SW480 (cell line): ENCODE measurements around the gene TLK1.
"Not testable (repeated sequence)": the region's sequence is repeated elsewhere in the genome, so short reads cannot be mapped to it uniquely, and the experiment has no call there.

Experiments
- DNase-seq: peaks from one replicate; pipeline ENCODE4 v3.0.0-alpha.2; 2016; ENCODE audit warnings: low spot score

TLK1 gene

DNA sequence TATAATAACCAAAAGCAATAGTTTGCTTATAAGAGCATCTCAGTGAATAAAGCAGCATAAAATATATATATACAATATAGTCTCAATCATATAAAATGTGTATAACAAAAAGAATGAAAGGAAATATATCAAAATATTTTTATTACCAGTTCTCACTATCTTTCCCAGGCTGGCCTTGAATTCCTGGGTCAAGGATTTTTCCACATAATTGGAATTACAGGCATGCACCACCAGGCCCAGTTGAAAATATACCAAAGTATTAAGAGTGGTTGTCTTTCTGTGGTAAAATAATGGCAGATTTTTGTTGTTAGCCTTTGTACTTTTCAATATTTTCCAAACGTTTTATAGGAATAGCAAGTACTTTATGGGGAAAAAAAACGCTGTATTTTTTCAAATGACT is 8.6 kb upstream of the TLK1 start:
- DNase-seq = no peak

DNA sequence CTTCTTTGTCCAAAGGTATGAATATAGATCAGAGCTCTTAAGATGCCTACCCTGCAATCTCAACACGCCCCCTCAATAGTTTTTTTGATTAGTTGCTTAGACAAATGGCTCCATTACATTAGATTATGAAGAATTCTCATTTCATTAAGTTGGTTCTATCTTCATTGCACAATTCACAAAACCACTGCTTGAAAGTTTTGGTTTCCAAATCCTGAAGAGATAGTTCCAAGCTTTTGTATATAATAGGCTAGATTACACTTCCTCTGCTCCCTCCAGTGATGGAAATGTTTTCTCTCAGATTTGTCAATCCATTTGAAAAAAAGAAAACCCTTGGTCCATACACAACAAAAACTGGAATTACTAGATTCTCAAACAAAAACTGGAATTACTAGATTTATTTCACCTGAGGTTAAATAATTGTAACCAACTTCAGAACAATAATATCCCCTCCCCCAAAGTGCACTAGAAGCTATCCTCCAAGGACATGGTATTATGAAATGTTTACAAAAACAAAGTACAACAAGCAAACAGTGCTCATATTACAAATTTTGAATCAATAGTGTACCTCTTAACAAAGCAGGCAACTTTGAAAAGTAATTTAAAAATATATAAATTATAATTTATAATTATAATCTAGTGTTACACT is 6.8 kb upstream of the TLK1 start:
- no peak for DNase-seq

DNA sequence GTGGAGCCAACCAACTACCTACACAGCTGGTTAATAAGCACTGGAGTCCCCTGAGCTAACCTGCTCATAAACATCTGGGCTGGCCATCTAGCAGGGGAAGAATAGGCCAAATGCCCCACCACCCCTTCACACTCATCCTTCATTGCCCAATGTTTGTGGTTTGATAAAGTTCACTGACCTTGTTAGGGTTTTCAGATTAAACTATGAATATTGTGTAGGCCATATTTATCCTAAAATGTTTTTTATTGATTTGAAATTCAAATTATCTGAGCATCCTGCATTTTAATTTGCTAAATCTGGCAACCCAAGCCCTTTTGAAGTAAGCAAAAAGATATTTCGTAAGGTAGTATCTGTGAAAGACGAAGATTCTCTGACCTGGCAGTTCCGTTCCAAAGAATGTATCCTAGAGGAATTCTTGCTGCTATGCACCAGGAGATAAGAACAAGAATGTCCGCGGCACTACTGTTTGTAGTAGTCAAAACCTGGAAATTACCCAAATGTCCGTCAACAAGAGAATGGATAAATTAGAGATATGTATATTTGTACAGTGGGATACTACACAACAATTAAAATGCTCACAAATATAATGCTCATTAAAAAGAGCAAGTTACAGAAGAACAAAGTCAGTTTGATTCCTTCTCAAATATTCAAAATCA is 5.8 kb upstream of the TLK1 start:
- DNase-seq = no peak

DNA sequence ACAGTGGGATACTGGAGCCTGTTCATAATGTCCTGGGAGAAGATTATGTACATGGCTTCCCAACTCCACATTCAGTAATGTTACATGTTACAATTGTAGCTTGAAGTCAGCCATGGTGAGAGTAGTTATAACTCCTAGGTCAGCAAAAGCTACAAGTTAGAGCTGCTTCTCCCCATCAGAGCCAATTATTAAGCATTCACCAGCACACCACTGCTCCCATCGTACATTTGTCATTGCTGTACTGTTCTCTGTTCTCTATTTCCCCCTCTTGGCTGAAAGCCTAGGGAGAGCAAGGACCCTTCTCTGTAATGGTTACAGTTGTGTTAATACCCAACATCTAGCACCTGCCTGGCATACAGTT is 5.3 kb upstream of the TLK1 start:
- no peak for DNase-seq

DNA sequence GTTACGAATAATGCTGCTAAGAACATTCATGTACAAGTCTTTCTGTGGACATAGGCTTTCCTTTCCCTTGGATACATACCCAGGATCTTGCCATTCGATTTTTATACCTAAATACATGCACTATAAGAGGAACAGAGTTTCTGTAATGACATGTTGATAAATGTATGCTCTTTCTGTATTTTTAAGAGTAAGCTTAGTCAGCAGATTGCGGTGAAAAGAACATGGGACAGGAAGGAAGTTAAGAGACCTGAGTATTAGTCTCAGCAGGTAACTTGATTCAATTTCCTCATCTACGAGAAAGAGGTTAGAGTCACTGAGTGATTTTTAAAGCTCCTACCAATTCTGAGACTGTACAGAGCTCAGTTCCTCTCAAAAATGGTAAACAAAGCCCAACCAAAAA is 2.6 kb upstream of the TLK1 start:
- no peak for DNase-seq

DNA sequence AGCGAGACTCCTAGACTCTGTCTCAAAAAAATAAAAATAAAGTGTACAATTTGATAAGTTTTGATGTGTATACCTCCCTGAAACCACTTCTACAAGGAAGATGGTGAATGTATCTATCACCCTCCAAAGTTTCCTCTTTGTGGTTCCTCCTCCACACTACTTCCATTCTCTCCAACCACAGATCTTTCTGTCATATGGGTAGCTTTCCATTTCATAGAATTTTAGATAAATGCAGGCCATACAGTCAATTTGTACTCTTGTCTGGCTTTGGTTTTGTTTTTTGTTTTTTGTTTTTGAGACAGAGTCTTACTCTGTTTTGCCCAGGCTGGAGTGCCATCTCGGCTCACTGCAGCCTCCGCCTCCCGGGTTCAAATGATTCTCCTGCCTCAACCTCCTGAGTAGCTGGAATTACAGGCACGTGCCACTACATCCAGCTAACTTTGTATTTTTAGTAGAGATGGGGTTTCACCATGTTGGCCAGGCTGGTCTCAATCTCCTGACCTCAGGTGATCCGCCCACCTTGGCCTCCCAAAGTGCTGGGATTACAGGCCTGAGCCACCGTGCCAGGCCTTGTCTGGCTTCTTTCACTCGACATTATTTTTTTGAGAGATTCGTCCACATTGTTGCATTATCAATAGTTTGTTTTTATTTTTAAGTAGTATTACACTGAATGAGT is 2.0 kb upstream of the TLK1 start:
- DNase-seq = not testable (repeated sequence)

DNA sequence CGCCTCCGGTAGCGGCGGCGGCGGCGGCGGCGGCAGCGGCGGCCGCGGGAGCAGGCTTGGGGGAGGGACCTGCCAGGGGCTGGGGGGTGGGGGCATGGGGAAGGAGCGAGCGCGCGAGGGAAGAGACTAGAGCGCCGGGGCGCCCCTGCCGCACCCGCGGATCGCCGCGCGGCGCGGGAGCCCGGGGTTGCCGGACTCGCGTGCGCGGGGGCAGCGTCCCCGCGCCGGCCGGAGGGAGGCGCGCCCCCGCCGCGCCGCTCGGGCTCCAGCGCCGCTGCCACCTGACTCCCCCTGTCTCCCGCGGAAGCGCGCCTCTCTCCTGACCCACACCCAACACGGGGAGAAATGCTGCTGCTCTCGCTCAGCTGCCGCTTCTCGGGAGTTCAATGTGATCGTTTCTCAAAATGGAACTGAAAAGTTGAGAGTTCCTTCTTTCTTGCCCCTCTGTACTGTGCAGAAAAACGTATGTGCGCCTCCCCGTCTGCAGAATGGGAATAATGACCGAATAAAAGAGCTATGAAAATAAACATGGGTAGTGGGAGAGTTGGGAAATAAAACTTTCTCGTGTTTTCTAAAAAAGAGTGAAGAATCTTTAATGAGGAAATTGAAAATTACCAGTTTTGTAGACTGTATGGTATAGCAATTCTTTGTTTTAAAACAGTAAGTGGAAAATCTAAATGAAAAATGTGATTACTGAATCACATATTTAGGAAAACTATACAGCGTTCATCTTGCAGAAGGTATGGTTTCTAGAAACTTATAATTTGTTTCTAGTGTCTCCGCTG is 455 bp upstream of the TLK1 start:
- peak; percentile 85 for DNase-seq

DNA sequence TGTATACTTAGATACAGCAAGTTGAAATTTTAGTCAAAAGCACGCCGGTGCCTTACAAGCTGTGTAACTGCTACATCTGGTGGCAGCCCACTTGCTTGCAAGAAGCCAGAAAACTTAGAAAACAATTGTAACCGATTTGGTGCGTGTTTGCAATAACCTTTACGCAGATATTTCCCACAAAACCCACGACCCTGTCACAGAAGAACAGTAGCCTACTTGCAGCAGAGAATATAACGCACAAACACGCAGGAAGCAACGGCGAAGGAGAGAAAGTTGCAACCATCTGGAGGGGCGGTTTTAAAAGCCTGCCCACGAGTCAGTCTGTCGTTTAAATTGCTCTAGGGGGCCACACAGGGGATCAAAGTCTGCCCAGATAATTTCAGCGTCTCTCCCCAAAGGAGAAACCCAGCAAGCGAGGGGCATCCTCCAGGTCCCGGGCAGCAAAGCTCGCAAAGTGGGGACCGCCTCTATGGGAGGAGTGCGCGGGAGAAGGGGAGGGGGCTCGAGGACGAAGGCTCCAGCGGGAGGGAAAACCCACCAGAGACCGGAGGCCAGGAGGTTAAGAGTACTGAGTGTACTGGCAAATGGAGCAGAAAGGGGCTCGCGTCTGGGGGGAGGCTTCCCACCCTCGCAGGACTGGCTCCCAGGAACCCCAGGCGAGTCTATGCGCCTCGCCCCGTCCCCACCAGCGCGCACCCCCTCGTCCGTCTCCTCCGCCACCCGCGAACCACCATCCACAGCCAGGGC is 1.1 kb downstream of the TLK1 start:
- DNase-seq = peak; percentile 32

DNA sequence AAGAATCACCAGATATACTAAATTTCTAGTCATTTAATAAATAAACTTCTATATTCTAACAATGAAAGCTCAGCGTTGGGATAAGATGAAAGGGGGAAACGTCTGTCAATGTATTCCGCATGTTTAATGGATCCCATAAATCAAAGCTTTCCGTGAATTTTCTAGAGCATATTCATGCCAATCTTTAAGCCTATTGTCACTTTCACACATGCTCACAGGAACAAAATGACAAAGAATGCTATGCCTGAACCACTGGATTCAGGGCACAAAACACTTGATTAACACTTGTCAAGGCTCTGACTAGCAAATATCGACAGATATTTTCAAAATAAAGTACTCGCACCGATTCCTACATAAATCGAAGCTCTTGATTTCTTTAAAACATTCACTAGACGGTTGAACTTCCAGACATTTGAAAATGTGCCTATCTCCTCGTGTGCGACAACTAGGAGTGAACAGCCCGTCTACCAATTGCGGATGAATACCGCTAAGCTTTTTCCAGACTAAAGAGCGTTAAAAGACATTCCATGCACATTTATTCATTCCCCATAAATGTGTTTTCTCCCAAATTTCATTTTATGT is 1.8 kb downstream of the TLK1 start:
- DNase-seq = peak; percentile 24

DNA sequence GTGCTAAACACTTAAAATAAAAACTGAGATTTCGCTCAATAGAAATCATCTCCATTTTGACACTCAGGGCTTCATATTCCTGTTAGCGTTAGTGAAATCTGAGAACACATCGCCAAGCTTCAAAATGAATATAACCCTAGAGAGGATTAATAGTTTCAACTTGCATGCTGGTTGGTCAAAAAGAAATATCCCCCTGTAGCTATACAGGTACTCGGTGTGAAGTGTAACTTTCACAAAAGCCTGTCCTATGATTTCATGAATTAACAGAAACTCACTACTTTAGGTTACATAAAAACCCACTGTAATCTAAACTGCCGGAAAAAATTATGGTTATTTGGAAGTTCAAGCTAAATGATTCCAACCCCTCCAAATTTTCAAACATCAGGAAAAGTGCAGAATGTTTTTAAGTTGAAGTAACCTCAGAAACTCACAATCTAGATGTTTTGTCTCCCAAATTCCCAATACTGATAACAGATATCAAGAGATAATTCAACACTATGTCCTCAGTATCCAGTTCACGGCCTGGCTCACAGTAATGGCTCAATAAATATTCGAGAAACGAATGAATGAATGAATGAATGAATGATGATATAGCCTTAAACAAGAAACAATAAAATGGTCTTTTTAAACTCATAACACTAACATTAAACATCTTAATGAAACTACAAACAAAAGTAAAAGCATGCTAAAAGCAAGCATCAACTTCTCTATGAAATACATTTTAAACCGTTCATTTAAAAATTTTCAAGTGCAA is 2.5 kb downstream of the TLK1 start:
- no peak for DNase-seq

DNA sequence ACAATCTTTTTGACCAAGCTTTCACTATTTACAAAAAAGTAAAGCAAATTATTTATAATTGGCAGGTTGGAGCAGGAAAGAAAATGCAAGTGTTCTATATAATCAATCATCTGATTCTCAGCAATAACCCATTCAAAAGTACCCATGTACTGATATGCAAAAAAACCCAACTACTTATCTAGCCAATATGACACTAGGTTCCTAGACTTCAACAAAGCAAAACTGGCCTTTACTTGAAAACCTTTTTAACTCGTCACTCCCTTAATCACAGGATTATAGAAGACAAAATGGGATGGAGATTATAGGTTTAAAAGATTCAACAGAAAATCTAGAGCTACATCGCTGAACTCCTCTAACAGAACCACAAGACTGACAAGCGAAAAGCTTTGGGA is 3.6 kb downstream of the TLK1 start:
- no peak for DNase-seq

DNA sequence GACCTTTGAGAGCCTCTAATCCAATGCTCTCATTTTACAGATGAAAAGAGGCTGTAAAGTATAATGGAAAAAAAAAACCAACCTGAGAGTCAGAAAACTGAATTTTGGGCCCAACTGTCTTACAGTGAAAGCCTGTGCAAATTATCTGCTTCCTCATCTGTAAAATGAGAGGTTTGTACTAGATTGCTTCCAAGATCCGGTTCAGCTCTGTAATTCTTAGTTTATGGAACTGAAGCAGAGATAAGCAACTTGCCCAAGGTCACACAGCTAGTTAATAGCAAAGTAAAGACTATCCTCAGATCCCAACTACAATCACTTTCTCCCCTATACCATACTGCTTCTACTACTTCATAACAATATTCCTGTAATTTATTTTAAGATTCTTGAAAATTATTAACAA is 6.3 kb downstream of the TLK1 start:
- DNase-seq = no peak

DNA sequence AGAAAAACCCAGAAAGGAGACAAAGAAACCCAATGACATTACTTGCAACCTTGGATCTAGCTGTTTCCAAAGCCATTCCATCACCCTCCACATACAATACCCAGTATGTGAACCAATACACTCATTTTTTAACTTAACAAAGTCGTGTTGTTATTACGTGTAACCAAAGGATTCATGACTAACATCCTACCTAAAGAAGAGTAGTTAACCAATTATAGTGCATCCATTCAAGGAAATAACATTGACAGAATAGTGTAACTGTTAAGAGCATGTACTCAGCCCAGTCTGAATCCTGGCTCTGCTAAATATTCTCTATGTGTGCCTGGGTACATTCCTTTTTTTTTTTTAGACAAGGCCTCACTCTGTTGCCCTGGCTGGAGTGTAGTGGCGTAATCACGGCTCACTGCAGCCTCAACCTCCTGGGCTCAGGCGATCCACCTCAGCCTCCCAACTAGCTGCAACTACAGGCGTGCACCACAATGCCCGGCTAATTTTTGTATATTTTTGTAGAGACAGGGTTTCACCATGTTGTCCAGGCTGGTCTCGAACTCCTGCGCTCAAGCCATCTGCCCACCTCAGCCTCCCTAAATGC is 9.9 kb downstream of the TLK1 start:
- DNase-seq = no peak

DNA sequence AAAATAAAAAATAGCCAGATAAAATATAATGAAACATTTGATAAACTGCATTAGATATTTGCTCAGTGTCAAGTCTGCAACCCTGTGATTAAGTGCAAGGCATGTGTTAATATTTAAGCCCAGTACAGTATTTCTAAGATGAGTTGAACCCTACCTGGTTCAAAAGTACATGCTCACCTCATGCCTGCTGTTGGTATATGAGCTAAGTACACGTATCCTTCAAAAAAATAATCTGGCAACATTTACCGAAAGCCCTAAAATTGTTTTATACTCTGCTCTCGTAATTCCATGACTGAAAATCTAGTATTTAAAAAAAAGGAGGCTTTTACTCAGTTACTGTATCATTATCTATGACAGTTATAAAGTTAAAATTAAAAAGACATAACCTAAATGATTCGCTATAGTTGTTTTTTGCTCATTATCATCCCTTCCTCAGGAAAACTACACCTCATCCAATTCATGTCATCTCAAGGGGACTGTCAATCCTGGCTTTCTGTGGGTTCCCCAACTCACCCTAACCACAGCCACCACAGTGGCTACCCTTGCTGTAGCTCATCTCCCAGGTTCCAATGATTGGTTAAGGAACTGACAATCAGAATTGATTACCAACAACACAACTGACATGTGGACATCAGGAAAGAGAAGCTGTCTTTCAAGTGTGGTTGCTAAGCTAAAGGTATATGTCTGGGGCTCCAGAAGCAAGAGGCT is 10.6 kb downstream of the TLK1 start:
- no peak for DNase-seq

DNA sequence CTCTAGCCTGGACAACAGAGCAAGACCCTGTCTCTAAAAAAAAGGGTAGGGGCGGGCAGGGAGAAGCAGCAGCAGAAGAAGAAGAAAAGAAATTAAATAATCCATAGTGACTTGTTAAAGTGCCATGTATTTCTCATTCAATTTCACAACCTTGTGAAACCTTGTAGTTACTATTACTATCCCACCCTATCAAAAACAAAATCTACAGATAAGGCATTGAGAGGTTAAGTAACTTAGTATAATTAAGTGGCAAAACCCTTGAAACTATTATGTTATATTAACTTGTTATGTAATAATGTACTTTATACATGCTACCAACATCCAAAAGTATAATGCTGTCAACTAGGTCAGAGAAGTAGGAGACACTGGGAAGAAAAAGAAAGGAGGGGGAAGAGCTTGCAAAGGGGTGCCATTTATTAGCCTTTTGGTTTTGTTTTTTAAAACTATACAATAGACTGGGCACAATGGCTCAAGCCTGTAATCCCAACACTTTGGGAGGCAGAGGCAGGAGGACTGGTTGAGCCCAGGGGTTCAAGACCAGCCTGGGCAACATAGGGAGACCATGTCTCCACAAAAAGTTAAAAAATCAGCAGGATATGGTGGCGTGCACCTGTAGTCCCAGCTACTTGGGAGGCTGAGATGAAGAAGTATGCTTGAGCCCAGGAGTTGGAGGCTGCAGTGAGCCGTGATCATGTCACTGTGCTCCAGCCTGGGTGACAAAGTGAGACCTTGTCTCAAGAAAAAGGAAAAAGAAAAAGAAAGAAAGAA is 11.3 kb downstream of the TLK1 start:
- no peak for DNase-seq

DNA sequence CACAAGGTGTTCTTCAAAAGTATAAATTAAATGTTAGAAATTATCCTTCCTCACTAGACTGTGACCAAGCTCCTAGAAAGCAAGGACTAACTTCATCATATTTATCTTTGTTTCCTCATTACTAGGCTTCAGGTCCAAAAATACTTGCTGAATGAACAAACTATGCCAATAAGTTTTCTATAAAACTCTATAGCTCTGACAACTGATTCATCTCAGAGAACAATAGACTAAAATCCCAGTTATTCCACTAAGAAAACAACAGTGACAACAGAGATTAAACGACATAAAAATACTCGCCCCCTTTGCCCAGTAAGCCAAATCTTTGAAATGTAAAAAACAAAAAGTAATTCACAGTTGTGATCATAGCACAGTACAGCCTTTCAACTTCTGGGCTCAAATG is 13.6 kb downstream of the TLK1 start:
- DNase-seq = no peak

DNA sequence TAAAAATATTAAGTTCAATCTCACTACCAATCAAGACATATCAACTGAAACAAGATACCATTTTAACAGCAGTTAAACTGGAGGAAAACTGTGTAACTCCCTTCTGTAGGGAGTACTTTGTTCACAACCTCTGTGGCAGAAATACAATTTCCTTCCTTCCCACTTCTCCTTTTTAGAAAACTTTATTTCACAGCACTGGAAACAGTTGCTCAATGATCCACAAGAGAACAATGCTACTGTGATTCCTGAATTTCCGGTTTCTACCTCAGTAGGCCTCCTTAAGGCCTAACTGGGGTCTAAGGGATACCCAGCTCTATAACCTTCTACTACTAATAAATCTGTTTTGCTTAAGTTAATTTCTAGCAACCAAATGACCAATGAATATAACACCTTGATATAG is 14.1 kb downstream of the TLK1 start:
- DNase-seq = no peak

DNA sequence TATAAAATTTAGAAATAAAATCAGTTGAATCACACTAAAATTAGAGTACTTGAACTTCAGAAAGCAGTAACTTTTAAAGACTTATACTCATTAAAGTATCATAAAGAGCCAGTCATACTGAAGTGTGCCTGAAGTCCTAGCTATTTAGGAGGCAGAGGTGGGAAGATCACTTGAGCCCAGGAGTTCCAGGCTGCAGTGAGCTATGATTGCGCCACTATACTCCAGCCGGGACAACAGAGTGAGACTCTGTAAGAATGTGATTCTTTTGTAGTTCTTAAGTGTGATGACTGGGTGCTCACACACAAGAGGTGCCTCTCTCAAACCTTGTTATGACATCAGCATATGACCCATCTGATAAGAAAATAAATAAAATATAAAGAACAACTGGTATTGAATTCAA is 14.6 kb downstream of the TLK1 start:
- no peak for DNase-seq

DNA sequence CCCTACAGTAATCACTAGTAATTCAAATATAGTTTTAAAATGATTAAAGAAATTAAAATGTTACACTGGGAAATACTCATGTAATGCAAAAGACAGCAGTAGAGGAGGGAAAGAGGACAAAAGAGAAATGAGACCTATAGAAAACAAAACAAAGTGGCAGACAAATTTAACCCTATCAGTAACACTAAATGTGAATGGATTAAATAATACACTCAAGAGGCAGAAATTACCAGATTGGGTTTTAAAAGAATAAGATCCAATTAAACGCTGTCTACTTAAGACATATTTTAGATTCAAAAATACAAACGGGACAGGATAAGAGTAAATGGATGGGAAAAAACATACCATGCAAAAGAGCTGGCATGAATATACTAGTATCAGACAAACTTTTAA is 17.0 kb downstream of the TLK1 start:
- DNase-seq = no peak
